ENCODE data around the gene GLS2. TPM values are rescaled to one million over a fixed set of nuclear protein-coding genes. Genes with fewer than 3 reads are reported as not detected.

The GLS2 gene
- total RNA-seq, 1 donor from 2014 or later, result 0.49 TPM

GRCh38 chr12:56431850-56432249 is 56.1 kb downstream of the GLS2 start:
- Histone ChIP-seq H3K4me3 (no peak overlapping the region), H3K9me3 (replicated peaks) (no peaks in the 10 kb centered on the region), H3K27me3 (ENCODE audit: low read depth) (no peaks in the 10 kb centered on the region), H3K4me1 (no peaks in the 10 kb centered on the region), H3K36me3 (peaks cover 22% of the 10 kb centered on the region), H3K27ac (replicated peaks) (no peak overlapping the region)
- TF ChIP-seq, protein P1, sequence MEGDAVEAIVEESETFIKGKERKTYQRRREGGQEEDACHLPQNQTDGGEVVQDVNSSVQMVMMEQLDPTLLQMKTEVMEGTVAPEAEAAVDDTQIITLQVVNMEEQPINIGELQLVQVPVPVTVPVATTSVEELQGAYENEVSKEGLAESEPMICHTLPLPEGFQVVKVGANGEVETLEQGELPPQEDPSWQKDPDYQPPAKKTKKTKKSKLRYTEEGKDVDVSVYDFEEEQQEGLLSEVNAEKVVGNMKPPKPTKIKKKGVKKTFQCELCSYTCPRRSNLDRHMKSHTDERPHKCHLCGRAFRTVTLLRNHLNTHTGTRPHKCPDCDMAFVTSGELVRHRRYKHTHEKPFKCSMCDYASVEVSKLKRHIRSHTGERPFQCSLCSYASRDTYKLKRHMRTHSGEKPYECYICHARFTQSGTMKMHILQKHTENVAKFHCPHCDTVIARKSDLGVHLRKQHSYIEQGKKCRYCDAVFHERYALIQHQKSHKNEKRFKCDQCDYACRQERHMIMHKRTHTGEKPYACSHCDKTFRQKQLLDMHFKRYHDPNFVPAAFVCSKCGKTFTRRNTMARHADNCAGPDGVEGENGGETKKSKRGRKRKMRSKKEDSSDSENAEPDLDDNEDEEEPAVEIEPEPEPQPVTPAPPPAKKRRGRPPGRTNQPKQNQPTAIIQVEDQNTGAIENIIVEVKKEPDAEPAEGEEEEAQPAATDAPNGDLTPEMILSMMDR (IDR thresholded peaks at IDR 0.05; ENCODE audit: borderline replicate concordance), result no peak
- intact Hi-C loops (cut with micrococcal nuclease), result no loop called here
- no peak for DNase-seq

GRCh38 chr12:56431288-56431687 is 56.7 kb downstream of the GLS2 start:
- no peak overlapping the region for H3K27ac ChIP-seq (replicated peaks)
- DNase-seq, result no peak
- TF ChIP-seq, protein P1 (IDR thresholded peaks at IDR 0.05; ENCODE audit: borderline replicate concordance), result no peak
- intact Hi-C loops (cut with micrococcal nuclease), result no loop called here
- no peaks in the 10 kb centered on the region for H3K9me3 ChIP-seq (replicated peaks)
- H3K36me3 ChIP-seq, result peaks cover 22% of the 10 kb centered on the region
- no peak overlapping the region for H3K4me3 ChIP-seq
- H3K27me3 ChIP-seq (ENCODE audit: low read depth), result no peaks in the 10 kb centered on the region
- no peaks in the 10 kb centered on the region for H3K4me1 ChIP-seq

- no peak overlapping the region for H3K27ac ChIP-seq (replicated peaks)
- intact Hi-C loops (cut with micrococcal nuclease), result no loop called here
- H3K27me3 ChIP-seq (ENCODE audit: low read depth), result no peaks in the 10 kb centered on the region
- TF ChIP-seq, protein P1 (IDR thresholded peaks at IDR 0.05; ENCODE audit: borderline replicate concordance), result no peak
- DNase-seq, result no peak
- H3K9me3 ChIP-seq (replicated peaks), result no peaks in the 10 kb centered on the region
- no peak overlapping the region for H3K4me3 ChIP-seq
- H3K36me3 ChIP-seq, result peaks cover 31% of the 10 kb centered on the region
- H3K4me1 ChIP-seq, result no peaks in the 10 kb centered on the region
Measured at GRCh38 chr12:56425940-56426438, 62.0 kb downstream of the GLS2 start.

DNA sequence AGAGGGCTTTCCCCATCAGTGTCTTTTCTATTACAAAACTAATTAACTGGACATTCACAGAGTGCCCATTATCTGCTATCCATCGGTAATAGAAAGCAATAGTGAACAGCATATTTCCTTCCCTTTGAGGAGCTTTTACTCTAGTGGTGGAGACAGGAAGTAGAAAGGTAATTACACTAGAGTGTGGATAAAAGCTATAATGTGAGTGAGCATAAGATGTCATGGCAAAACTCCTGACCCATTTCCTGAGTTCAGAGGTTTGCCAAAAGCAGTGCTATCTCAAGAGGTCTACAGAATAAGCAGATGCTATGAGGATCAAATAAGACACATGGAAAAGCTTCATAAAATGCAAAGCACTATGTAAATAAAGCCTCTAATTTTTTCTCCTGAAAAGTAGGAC is 62.8 kb downstream of the GLS2 start:
- Histone ChIP-seq H3K36me3 (peaks cover 24% of the 10 kb centered on the region), H3K27me3 (ENCODE audit: low read depth) (no peaks in the 10 kb centered on the region), H3K27ac (replicated peaks) (no peak overlapping the region), H3K4me1 (no peaks in the 10 kb centered on the region), H3K9me3 (replicated peaks) (no peaks in the 10 kb centered on the region), H3K4me3 (no peak overlapping the region)
- TF ChIP-seq, protein P1 (IDR thresholded peaks at IDR 0.05; ENCODE audit: borderline replicate concordance), result no peak
- no peak for DNase-seq
- intact Hi-C loops (cut with micrococcal nuclease), result no loop called here

Other genes starting within 250 kb of the GLS2 start
- gene ANKRD52, start 229.8 kb downstream of the GLS2 start, total RNA-seq, result 25.1 TPM
- 203 TPM for gene COQ10A, start 221.2 kb downstream of the GLS2 start, total RNA-seq
- gene CS, start 187.8 kb downstream of the GLS2 start, total RNA-seq, result 780 TPM
- 33.4 TPM for gene CNPY2, start 172.2 kb downstream of the GLS2 start, total RNA-seq
- gene PAN2, start 154.2 kb downstream of the GLS2 start, total RNA-seq, result 49.5 TPM
- gene IL23A, start 149.3 kb downstream of the GLS2 start, total RNA-seq, result not detected
- 34.9 TPM for gene STAT2, start 128.1 kb downstream of the GLS2 start, total RNA-seq
- gene APOF, start 125.3 kb downstream of the GLS2 start, total RNA-seq, result not detected
- 2.2 TPM for gene TIMELESS, start 38.7 kb downstream of the GLS2 start, total RNA-seq
- not detected for gene MIP, start 33.5 kb downstream of the GLS2 start, total RNA-seq
- gene SPRYD4, start 19.6 kb downstream of the GLS2 start, total RNA-seq, result 3.6 TPM
- 33.2 TPM for gene RBMS2, start 33.7 kb upstream of the GLS2 start, total RNA-seq
- 39.1 TPM for gene BAZ2A, start 142.2 kb upstream of the GLS2 start, total RNA-seq
- gene ATP5F1B, start 157.8 kb upstream of the GLS2 start, total RNA-seq, result 3,068 TPM
- gene PTGES3, start 200.1 kb upstream of the GLS2 start, total RNA-seq, result 136 TPM
- gene NACA, start 237.1 kb upstream of the GLS2 start, total RNA-seq, result 477 TPM